Psoas muscle (tissue), 8 donors: ENCODE data around the gene WIPF3. TPM values are rescaled to one million over a fixed set of nuclear protein-coding genes. Genes with fewer than 3 reads are reported as not detected.
A peak's percentile ranks its signal among the peaks of the same experiment; 100 is the strongest.

Experiments used
- ATAC-seq, 4 donors: fragments of 200-7000 bp; cut with Tn5 transposase; one replicate each; pipeline ENCODE4 v1.9.1; 2020; ENCODE audit warnings: moderate library complexity in 3 of 4, mild to moderate bottlenecking in 2 of 4
- DNase-seq, 2 donors: peaks; one replicate each; pipeline ENCODE4 v3.0.0-alpha.2; 2020
- H3K27ac ChIP-seq: fragments of 200-600 bp; one replicate; pipeline ENCODE4 v1.8.0; 2022
- H3K27me3 ChIP-seq, 3 donors: fragments of 200-600 bp in 1 of 3; one replicate each; pipeline versions ENCODE4 v1.6.1 to v1.8.0; 2013 to 2022; ENCODE audit warnings: low read length in 2 of 3, mild to moderate bottlenecking in 2 of 3, moderate library complexity in 1 of 3; ENCODE audit not compliant: insufficient read depth in 3 of 3
- H3K36me3 ChIP-seq, 2 donors: fragments of 200-600 bp in 1 of 2; one replicate each; pipeline versions ENCODE4 v1.6.1 to v1.8.0; 2013 to 2022; ENCODE audit warnings: low read depth in 1 of 2, mild to moderate bottlenecking in 1 of 2, moderate library complexity in 1 of 2; ENCODE audit not compliant: insufficient read depth in 1 of 2
- H3K4me1 ChIP-seq: fragments of 200-600 bp; one replicate; pipeline ENCODE4 v1.8.0; 2022
- H3K4me3 ChIP-seq: fragments of 200-600 bp; one replicate; pipeline ENCODE4 v1.8.0; 2022; ENCODE audit warnings: mild to moderate bottlenecking
- H3K9me3 ChIP-seq: fragments of 200-600 bp; one replicate; pipeline ENCODE4 v1.8.0; 2022
- CTCF ChIP-seq: fragments of 200-600 bp; IDR thresholded peaks from one replicate; pipeline ENCODE4 v1.8.0; 2022; ENCODE audit warnings: antibody characterized with exemption
- WGBS, 3 donors: extraction: QIAGEN DNeasy Blood & Tissue Kit; methylation state at CpG; one replicate each; pipeline versions ENCODE4 v1.1.6 to v1.1.7; 2013; 5-methylcytosine and 5-hydroxymethylcytosine counted together
- intact Hi-C, 2 donors: fragments of 100-400 bp; cut with DNase I; formaldehyde crosslinking; loops; one replicate each; pipeline versions ENCODE4 v1.11.0 to v1.14.2; 2022
- polyA plus RNA-seq, 3 donors: library from polyadenylated mRNA; stranded (reverse); fragments of 200-250 nt; gene quantifications; one replicate each; pipeline ENCODE4 v1.2.3, GENCODE V29; 2013
- total RNA-seq, 4 donors: library from RNA; stranded (reverse); fragmentation: NEBNext Ultra II Directional in 2 of 4; extraction: Animal tissue kit (Norgen Biotek cat#: 25700) in 2 of 4; gene quantifications; one replicate each; pipeline versions ENCODE4 v1.2.1 to v1.2.4, GENCODE V29; 2021 to 2023
- donor health status: healthy with polysubstance abuse.
- donor health status: DM: no; HTN: no; CAD: no; lungs with moderate emphysema.
- donor health status: Bipolar disorder and iron deficiency.
- donor health status: healthy.
- donor health status: DM: yes; HTN: yes; CAD: no.
- donor health status: DM: no; HTN: no; CAD: no.
- donor health status: DM: no; HTN: no; CAD: no.
- donor health status: DM: yes; HTN: yes; CAD: no.

Gene WIPF3
- total and polyA plus RNA-seq, 7 donors: 3.3 to 30.7 (median 18.5) TPM

- no peak overlapping the region for H3K27ac ChIP-seq
- DNase-seq: no peak
- no peaks in the 10 kb centered on the region for H3K27me3 ChIP-seq
- intact Hi-C loops: no loop called here
- H3K9me3 ChIP-seq: no peaks in the 10 kb centered on the region
- 66 to 75% (median 70%) methylated on average over 5 of the region's 5 CpGs for WGBS, 3 donors
- H3K4me1 ChIP-seq: no peaks in the 10 kb centered on the region
- no peaks in the 10 kb centered on the region for H3K36me3 ChIP-seq
- TF ChIP-seq CTCF: no peak
- ATAC-seq: no peak
- H3K4me3 ChIP-seq: no peak overlapping the region
These were observed 7.9 kb upstream of the WIPF3 start for GRCh38 chr7:29798422-29798821.

- H3K9me3 ChIP-seq: no peaks in the 10 kb centered on the region
- no peaks in the 10 kb centered on the region for H3K4me1 ChIP-seq
- intact Hi-C loops: loop anchor here in 1 of 2 donors (10.0 kb wide), 1 partner anchor 47 kb away; no protein-coding TSS in a partner anchor
- H3K27ac ChIP-seq: no peak overlapping the region
- DNase-seq (no peak), ATAC-seq (no peak)
- WGBS, 3 donors: 78 to 87% (median 82%) methylated on average over 1 of the region's 1 CpG
- no peaks in the 10 kb centered on the region for H3K27me3 ChIP-seq
- H3K36me3 ChIP-seq: no peaks in the 10 kb centered on the region
- TF ChIP-seq CTCF: no peak
- H3K4me3 ChIP-seq: no peak overlapping the region
These were observed 4.4 kb upstream of the WIPF3 start for GRCh38 chr7:29801929-29802328.

GRCh38 chr7:29805031-29805430 lies 1.3 kb upstream of the WIPF3 start:
- TF ChIP-seq CTCF: no peak
- no peak for DNase-seq
- H3K9me3 ChIP-seq: no peaks in the 10 kb centered on the region
- no peaks in the 10 kb centered on the region for H3K36me3 ChIP-seq
- H3K4me1 ChIP-seq: peaks cover 14% of the 10 kb centered on the region
- H3K27ac ChIP-seq: no peak overlapping the region
- intact Hi-C loops: loop anchor here (5.0 to 10.0 kb wide), 8 partner anchors 43 to 222 kb away; partner anchors contain the start of genes FKBP14 (in 1 of the 2) and PLEKHA8 (in 1 of the 2)
- peak in 1 of 4 donors; percentile 14 for ATAC-seq
- no peak overlapping the region for H3K4me3 ChIP-seq
- WGBS, 3 donors: 87 to 92% (median 88%) methylated on average over 7 of the region's 7 CpGs
- H3K27me3 ChIP-seq: no peaks in the 10 kb centered on the region

- Histone ChIP-seq H3K36me3 (no peaks in the 10 kb centered on the region), H3K4me1 (peaks cover 17% of the 10 kb centered on the region), H3K9me3 (no peaks in the 10 kb centered on the region), H3K4me3 (peak overlapping the region; percentile 80), H3K27me3 (no peaks in the 10 kb centered on the region), H3K27ac (peak overlapping the region; percentile 91)
- intact Hi-C loops: loop anchor here (5.0 to 10.0 kb wide), 8 partner anchors 44 to 221 kb away; partner anchors contain the start of genes FKBP14 (in 1 of the 2) and PLEKHA8 (in 1 of the 2)
- WGBS, 3 donors: 40 to 50% (median 42%) methylated on average over 12 of the region's 12 CpGs
- TF ChIP-seq CTCF: no peak
- no peak for DNase-seq
- no peak for ATAC-seq
These were observed 461 bp upstream of the WIPF3 start for GRCh38 chr7:29805886-29806207.
